K562 (cell line): ENCODE results near the gene MTF1. TPM values are rescaled to one million over a fixed set of nuclear protein-coding genes. Genes with fewer than 3 reads are reported as not detected.

ENCODE experiments used
- ATAC-seq: fragments of 200-7000 bp; cut with Tn5 transposase; 3 replicates; pipeline ENCODE4 v1.9.1; 2020; ENCODE audit warnings: moderate library complexity
- BruUV-seq: library from RNA; stranded (reverse); fragments of 400-500 nt; replicated peaks from 2 replicates; lab custom pipeline; 2021; lab: Mats Ljungman, UMichigan
- CTCF ChIA-PET: fragments of 300-600 bp; formaldehyde crosslinking; extraction: SDS; loops from one replicate; lab custom pipeline; 2021; ENCODE audit warnings: low intra/inter-chr PET ratio; lab: Yijun Ruan, JAX
- POLR2A ChIA-PET: fragments of 300-600, 350-650 bp; sonication (Branson Sonifier 250); formaldehyde crosslinking; extraction: SDS; loops from one replicate; lab custom pipeline; 2021; ENCODE audit warnings: antibody characterized with exemption, inconsistent platforms; lab: Yijun Ruan, JAX
- DNase-seq, 4 experiments: peaks; one replicate each; pipeline versions ENCODE4 v3.0.0 to v3.0.0-alpha.2; 2011 to 2018; ENCODE audit warnings: low spot score in 3 of 4, mixed read lengths in 3 of 4; ENCODE audit errors: extremely low read depth in 1 of 4
- FAIRE-seq: peaks from 2 replicates; lab custom pipeline; 2011; peaks lifted over from hg19 to GRCh38; lab: Jason Lieb, UNC
- H2AFZ ChIP-seq: 2 replicates; pipeline ENCODE4 v1.6.0; 2011; ENCODE audit warnings: low read depth, low read length, control low read depth, inconsistent platforms
- H3K27ac ChIP-seq: fragments of 200-600 bp; 3 replicates; pipeline ENCODE4 v1.8.0; 2011; ENCODE audit warnings: low read depth, mild to moderate bottlenecking, control low read depth, inconsistent platforms, low read length, moderate library complexity, mixed read lengths; ENCODE audit errors: extremely low read depth
- H3K27me3 ChIP-seq, 2 experiments: fragments of 300-600 bp in 1 of 2; 2 replicates in 1 of 2; 3 replicates in 1 of 2; pipeline versions ENCODE4 v1.6.0 to v1.8.0; 2011; ENCODE audit warnings: inconsistent platforms in 2 of 2, low read length in 2 of 2, mild to moderate bottlenecking in 1 of 2, mixed read lengths in 1 of 2, moderate library complexity in 1 of 2; ENCODE audit not compliant: control insufficient read depth in 2 of 2, insufficient read depth in 2 of 2
- H3K36me3 ChIP-seq: fragments of 300-600 bp; 3 replicates; pipeline ENCODE4 v1.8.0; 2011; ENCODE audit warnings: mild to moderate bottlenecking, low read length, inconsistent platforms; ENCODE audit not compliant: control insufficient read depth, insufficient read depth
- H3K4me1 ChIP-seq, 2 experiments: fragments of 200-600 bp in 1 of 2; replicated peaks in 1 of 2; 2 replicates in 1 of 2; 3 replicates in 1 of 2; pipeline versions ENCODE4 v1.5.1 to v1.8.0; 2011; ENCODE audit warnings: inconsistent platforms in 2 of 2, low read length in 2 of 2, mild to moderate bottlenecking in 1 of 2, mixed read lengths in 1 of 2, moderate library complexity in 1 of 2; ENCODE audit not compliant: control insufficient read depth in 2 of 2, insufficient read depth in 2 of 2
- H3K4me2 ChIP-seq: 2 replicates; pipeline ENCODE4 v1.6.1; 2011; ENCODE audit warnings: low read length, control low read depth, inconsistent platforms, mixed read lengths; ENCODE audit not compliant: insufficient read depth
- H3K4me3 ChIP-seq: fragments of 200-600 bp; sonication (generic), shearing (Covaris generic); 2 replicates; pipeline ENCODE4 v1.5.1; 2016; ENCODE audit warnings: control low read depth, inconsistent platforms
- H3K79me2 ChIP-seq: fragments of 200-600 bp; 3 replicates; pipeline ENCODE4 v1.8.0; 2011; ENCODE audit warnings: low read length, inconsistent platforms; ENCODE audit not compliant: control insufficient read depth, insufficient read depth
- H3K9ac ChIP-seq, 2 experiments: 2 replicates each; pipeline versions ENCODE4 v1.6.0 to v1.6.1; 2011; ENCODE audit warnings: low read depth in 2 of 2, low read length in 2 of 2, control low read depth in 1 of 2, inconsistent platforms in 1 of 2, mild to moderate bottlenecking in 1 of 2, mixed read lengths in 1 of 2; ENCODE audit not compliant: insufficient read depth in 1 of 2
- H3K9me1 ChIP-seq: one replicate; pipeline ENCODE4 v1.6.0; 2011; ENCODE audit warnings: inconsistent platforms, mild to moderate bottlenecking, low read length, moderate library complexity; ENCODE audit not compliant: control insufficient read depth, insufficient read depth
- H3K9me3 ChIP-seq: replicated peaks from 2 replicates; pipeline ENCODE4 v1.5.1; 2011; ENCODE audit warnings: low read depth, low read length, inconsistent platforms; ENCODE audit not compliant: control insufficient read depth, insufficient read depth
- H4K20me1 ChIP-seq: replicated peaks from 2 replicates; pipeline ENCODE4 v1.6.1; 2011; ENCODE audit warnings: low read length, inconsistent platforms, mixed read lengths; ENCODE audit not compliant: control insufficient read depth, insufficient read depth
- CTCF ChIP-seq, 3 experiments: IDR thresholded peaks in 2 of 3; conservative IDR thresholded peaks in 1 of 3; 2 replicates each; pipeline ENCODE4 v1.5.1; 2011 to 2012; ENCODE audit warnings: low read length in 3 of 3, mild to moderate bottlenecking in 3 of 3, control low read depth in 2 of 3, improper control_type of control experiment in 1 of 3, inconsistent platforms in 1 of 3, low read depth in 1 of 3, mixed read lengths in 1 of 3, moderate library complexity in 1 of 3; ENCODE audit not compliant: insufficient read depth in 2 of 3
- ESRRA ChIP-seq: fragments of 450-650 bp; IDR thresholded peaks from 2 replicates; pipeline ENCODE4 v1.6.1; 2014; ENCODE audit warnings: low read depth, mild to moderate bottlenecking, moderate library complexity, borderline replicate concordance
- RAD21 ChIP-seq, 2 experiments: fragments of 250-450 bp in 1 of 2; fragments of 450-650 bp in 1 of 2; sonication (Bioruptor Pico) in 1 of 2; formaldehyde crosslinking in 1 of 2; IDR thresholded peaks in 1 of 2; conservative IDR thresholded peaks in 1 of 2; 2 replicates each; pipeline versions ENCODE4 v1.4.0 to v1.8.0; 2020 to 2022; ENCODE audit warnings: mild to moderate bottlenecking in 2 of 2, moderate library complexity in 1 of 2
- SMARCA4 ChIP-seq: fragments of 450-650 bp; IDR thresholded peaks from 2 replicates; pipeline ENCODE4 v1.6.1; 2016
- TARDBP ChIP-seq: fragments of 450-650 bp; IDR thresholded peaks from 2 replicates; pipeline ENCODE4 v1.6.1; 2016
- ZNF24 ChIP-seq: fragments of 450-650 bp; IDR thresholded peaks from 2 replicates; pipeline ENCODE4 v1.6.1; 2016
- WGBS: fragments of 100-300 bp; shearing (Covaris generic); methylation state at CpG from one replicate; pipeline ENCODE4 v1.1.6; 2016; ENCODE audit warnings: low coverage, mixed read lengths; ENCODE audit not compliant: insufficient coverage; ENCODE audit errors: missing lambda C conversion rate; 5-methylcytosine and 5-hydroxymethylcytosine counted together
- in situ Hi-C: fragments of 300-500 bp; cut with MboI; formaldehyde crosslinking; loops from 4 replicates; pipeline ENCODE4 v1.15.0; 2018; ENCODE audit warnings: inconsistent platforms, mixed read lengths
- intact Hi-C: fragments of 100-400 bp; cut with micrococcal nuclease; formaldehyde crosslinking; loops from 2 replicates; pipeline ENCODE4 v1.14.2; 2022
- polyA plus RNA-seq, 8 experiments: library from polyadenylated mRNA; depleted of rRNA in 4 of 8; stranded (reverse) in 5 of 8; unstranded in 3 of 8; fragments of >200 nt; fragmentation: Nextera tagmentation in 2 of 8; fragmentation: Illumina TruSeq in 1 of 8; extraction: Ambion mirVana in 2 of 8; extraction: Trizol in 1 of 8; gene quantifications; 2 replicates each; pipeline versions ENCODE4 v1.2.1 to v1.2.3, GENCODE V29; 2011 to 2014; ENCODE audit warnings: inconsistent platforms in 1 of 8, missing spikeins in 1 of 8
- total RNA-seq, 7 experiments: library from RNA; depleted of rRNA in 6 of 7; stranded (reverse); fragments of >200 nt in 6 of 7; fragmentation: Illumina TruSeq in 2 of 7; extraction: Trizol in 2 of 7; gene quantifications; 2 replicates each; pipeline versions ENCODE4 v1.2.1 to v1.2.3, GENCODE V29; 2011 to 2021; ENCODE audit warnings: low replicate concordance in 1 of 7
- TF ChIP-seq, protein P1 (sequence below), 2 experiments: fragments of 450-650 bp; formaldehyde crosslinking in 1 of 2; IDR thresholded peaks; 2 replicates each; pipeline versions ENCODE4 v1.4.0 to v1.6.1; 2014 to 2020; ENCODE audit warnings: mild to moderate bottlenecking in 2 of 2, borderline replicate concordance in 1 of 2, low read depth in 1 of 2
- TF ChIP-seq, protein P2 (sequence below), 2 experiments: fragments of 450-650 bp; conservative IDR thresholded peaks; 2 replicates each; pipeline ENCODE4 v1.6.1; 2017; ENCODE audit warnings: mild to moderate bottlenecking in 2 of 2, moderate library complexity in 2 of 2

Gene MTF1
- total and polyA plus RNA-seq, 9 of the 15 experiments (the other 6 are each of a cell fraction or from before 2014, with no cell fraction given): 1.1 to 12.2 (median 4.3) TPM

GRCh38 chr1:37765916-37766664 lies 93.3 kb downstream of the MTF1 start:
- Histone ChIP-seq H3K9ac (peak overlapping the region in 1 of 2 experiments; percentile 37; a peak in 1 of 4 replicates), H3K4me2 (peak overlapping the region; percentile 6; the same call in 1 of the 2 replicates), H2AFZ (no peak overlapping the region), H3K36me3 (no peaks in the 10 kb centered on the region), H3K27me3 (peaks cover 34 to 41% of the 10 kb centered on the region in 2 experiments), H3K4me1 (peaks cover 0 to 34% of the 10 kb centered on the region in 2 experiments; a peak in 3 of 5 replicates), H3K9me1 (no peaks in the 10 kb centered on the region), H3K4me3 (no peak overlapping the region), H3K27ac (no peak overlapping the region), H3K9me3 (no peaks in the 10 kb centered on the region), H3K79me2 (no peaks in the 10 kb centered on the region), H4K20me1 (peaks cover 11% of the 10 kb centered on the region)
- no TSS peak for BruUV-seq
- FAIRE-seq (peak; percentile 64), DNase-seq (peak; percentile 43 to 64 (median 58)), ATAC-seq (peak; percentile 85)
- CTCF ChIA-PET: interaction anchor here (0.5 kb wide), 1 partner anchor 163 kb away, joined by 3 read pairs; no protein-coding TSS in a partner anchor
- POLR2A ChIA-PET: interaction anchor here (0.5 to 1.7 kb wide), 6 partner anchors 9 to 234 kb away, joined by 3 to 6 read pairs (median 3); a partner anchor contains a TSS
- in situ Hi-C loops: no loop called here
- 4% methylated on average over 27 of the region's 27 CpGs for WGBS
- intact Hi-C loops: loop anchor here (10.0 kb wide), 1 partner anchor 161 kb away; no protein-coding TSS in a partner anchor
- TF ChIP-seq, protein P1, sequence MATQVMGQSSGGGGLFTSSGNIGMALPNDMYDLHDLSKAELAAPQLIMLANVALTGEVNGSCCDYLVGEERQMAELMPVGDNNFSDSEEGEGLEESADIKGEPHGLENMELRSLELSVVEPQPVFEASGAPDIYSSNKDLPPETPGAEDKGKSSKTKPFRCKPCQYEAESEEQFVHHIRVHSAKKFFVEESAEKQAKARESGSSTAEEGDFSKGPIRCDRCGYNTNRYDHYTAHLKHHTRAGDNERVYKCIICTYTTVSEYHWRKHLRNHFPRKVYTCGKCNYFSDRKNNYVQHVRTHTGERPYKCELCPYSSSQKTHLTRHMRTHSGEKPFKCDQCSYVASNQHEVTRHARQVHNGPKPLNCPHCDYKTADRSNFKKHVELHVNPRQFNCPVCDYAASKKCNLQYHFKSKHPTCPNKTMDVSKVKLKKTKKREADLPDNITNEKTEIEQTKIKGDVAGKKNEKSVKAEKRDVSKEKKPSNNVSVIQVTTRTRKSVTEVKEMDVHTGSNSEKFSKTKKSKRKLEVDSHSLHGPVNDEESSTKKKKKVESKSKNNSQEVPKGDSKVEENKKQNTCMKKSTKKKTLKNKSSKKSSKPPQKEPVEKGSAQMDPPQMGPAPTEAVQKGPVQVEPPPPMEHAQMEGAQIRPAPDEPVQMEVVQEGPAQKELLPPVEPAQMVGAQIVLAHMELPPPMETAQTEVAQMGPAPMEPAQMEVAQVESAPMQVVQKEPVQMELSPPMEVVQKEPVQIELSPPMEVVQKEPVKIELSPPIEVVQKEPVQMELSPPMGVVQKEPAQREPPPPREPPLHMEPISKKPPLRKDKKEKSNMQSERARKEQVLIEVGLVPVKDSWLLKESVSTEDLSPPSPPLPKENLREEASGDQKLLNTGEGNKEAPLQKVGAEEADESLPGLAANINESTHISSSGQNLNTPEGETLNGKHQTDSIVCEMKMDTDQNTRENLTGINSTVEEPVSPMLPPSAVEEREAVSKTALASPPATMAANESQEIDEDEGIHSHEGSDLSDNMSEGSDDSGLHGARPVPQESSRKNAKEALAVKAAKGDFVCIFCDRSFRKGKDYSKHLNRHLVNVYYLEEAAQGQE (IDR thresholded peaks at IDR 0.05; ENCODE audit: borderline replicate concordance): peak; percentile 42
- TF ChIP-seq, protein P1 (CRISPR knock-in tag; IDR thresholded peaks at IDR 0.05; ENCODE audit: low read depth): no peak
- TF ChIP-seq RAD21 (CRISPR knock-in tag; conservative IDR thresholded peaks at IDR 0.05 in 1 of 2, IDR thresholded peaks at IDR 0.05 in 1 of 2) (peak in 1 of 2 experiments; percentile 59; a peak in 2 of 4 replicates), SMARCA4 (no peak), ZNF24 (no peak), TARDBP (no peak), ESRRA (peak; percentile 33; the same call in 1 of the 2 replicates), CTCF (IDR thresholded peaks at IDR 0.05 in 2 of 3, conservative IDR thresholded peaks at IDR 0.05 in 1 of 3; ENCODE audit: insufficient read depth in 2 of 3, low read depth in 1 of 3, low read length in 3 of 3) (peak; percentile 56 to 62 (median 61))
- TF ChIP-seq, protein P2, sequence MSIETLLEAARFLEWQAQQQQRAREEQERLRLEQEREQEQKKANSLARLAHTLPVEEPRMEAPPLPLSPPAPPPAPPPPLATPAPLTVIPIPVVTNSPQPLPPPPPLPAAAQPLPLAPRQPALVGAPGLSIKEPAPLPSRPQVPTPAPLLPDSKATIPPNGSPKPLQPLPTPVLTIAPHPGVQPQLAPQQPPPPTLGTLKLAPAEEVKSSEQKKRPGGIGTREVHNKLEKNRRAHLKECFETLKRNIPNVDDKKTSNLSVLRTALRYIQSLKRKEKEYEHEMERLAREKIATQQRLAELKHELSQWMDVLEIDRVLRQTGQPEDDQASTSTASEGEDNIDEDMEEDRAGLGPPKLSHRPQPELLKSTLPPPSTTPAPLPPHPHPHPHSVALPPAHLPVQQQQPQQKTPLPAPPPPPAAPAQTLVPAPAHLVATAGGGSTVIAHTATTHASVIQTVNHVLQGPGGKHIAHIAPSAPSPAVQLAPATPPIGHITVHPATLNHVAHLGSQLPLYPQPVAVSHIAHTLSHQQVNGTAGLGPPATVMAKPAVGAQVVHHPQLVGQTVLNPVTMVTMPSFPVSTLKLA (conservative IDR thresholded peaks at IDR 0.05): peak in 1 of 2 experiments; percentile 27; a peak in 1 of 4 replicates
